Measurements from ENCODE around the gene ERCC6. TPM values are rescaled to one million over a fixed set of nuclear protein-coding genes. Genes with fewer than 3 reads are reported as not detected.

ERCC6 gene
- total RNA-seq, 2 experiments from 2014 or later = 14.2 to 22.1 TPM

DNA sequence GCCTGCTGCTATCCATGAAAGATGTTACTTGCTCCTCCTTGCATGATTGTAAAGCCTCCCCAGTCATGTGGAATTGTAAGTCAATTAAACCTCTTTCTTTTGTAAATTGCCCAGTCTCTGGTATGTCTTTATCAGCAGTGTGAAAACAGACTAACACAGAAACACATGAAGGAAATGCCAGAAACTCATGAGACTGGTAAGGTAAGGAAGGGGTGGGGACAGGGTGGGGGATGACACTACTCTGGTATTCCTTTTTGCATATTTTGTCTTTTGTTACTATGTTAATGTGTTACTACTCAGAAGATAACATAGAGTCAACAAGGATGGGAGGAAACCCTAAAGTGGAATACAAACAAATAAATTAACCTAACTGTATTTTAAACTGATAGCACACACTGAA is 73.2 kb downstream of the ERCC6 start:
- Mint-ChIP-seq H3K27me3 (no peaks in the 10 kb centered on the region), H3K36me3 (peaks cover 66% of the 10 kb centered on the region), H3K9me3 (peaks cover 14% of the 10 kb centered on the region), H3K4me3 (no peak overlapping the region), H3K4me1 (no peaks in the 10 kb centered on the region), H3K27ac (no peak overlapping the region)
- no peak for DNase-seq

Other genes with a start within 250 kb of the ERCC6 start
- gene C10orf71, start 240.0 kb downstream of the ERCC6 start, total RNA-seq = not detected
- not detected for gene DRGX, start 143.0 kb downstream of the ERCC6 start, total RNA-seq
- gene SLC18A3, start 71.2 kb upstream of the ERCC6 start, total RNA-seq = not detected
- not detected for gene CHAT, start 74.9 kb upstream of the ERCC6 start, total RNA-seq
- not detected for gene C10orf53, start 140.5 kb upstream of the ERCC6 start, total RNA-seq
- gene OGDHL, start 223.2 kb upstream of the ERCC6 start, total RNA-seq = 1 to 10 TPM in 1 of 2 experiments, under 1 TPM in 1; 0.46 to 1.1 TPM